ENCODE data around the gene YIF1A. TPM values are rescaled to one million over a fixed set of nuclear protein-coding genes. Genes with fewer than 3 reads are reported as not detected.

The YIF1A gene
- total RNA-seq, 3 donors from 2014 or later: 56.8 to 61.4 (median 57.7) TPM

DNA sequence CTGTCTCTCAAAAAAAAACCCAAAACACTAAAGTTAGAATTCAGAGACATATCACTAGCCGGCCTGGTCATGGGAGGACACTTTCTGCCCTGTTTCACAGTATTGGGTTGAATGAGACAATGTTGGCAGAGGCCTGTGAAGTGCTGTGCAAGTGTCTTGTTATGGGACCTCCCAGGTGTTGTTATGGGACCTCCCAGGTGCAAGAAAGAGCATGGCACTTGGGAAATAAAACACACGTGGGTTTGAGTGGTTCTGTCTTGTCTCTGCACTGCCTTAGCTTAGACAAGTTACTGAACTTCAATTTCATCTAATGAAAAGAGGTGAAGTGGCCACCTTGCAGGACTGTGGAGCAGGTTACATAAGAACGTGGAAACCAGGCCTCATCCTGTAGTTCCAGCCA is 49.4 kb downstream of the YIF1A start:
- Histone ChIP-seq H3K27me3 (no peaks in the 10 kb centered on the region), H3K27ac (no peak overlapping the region), H3K9me3 (no peaks in the 10 kb centered on the region), H3K4me1 (no peaks in the 10 kb centered on the region), H3K36me3 (no peaks in the 10 kb centered on the region), H3K4me3 (no peak overlapping the region)
- no peak for DNase-seq (ENCODE audit: low spot score in 2 of 2)
- TF ChIP-seq, protein P1, sequence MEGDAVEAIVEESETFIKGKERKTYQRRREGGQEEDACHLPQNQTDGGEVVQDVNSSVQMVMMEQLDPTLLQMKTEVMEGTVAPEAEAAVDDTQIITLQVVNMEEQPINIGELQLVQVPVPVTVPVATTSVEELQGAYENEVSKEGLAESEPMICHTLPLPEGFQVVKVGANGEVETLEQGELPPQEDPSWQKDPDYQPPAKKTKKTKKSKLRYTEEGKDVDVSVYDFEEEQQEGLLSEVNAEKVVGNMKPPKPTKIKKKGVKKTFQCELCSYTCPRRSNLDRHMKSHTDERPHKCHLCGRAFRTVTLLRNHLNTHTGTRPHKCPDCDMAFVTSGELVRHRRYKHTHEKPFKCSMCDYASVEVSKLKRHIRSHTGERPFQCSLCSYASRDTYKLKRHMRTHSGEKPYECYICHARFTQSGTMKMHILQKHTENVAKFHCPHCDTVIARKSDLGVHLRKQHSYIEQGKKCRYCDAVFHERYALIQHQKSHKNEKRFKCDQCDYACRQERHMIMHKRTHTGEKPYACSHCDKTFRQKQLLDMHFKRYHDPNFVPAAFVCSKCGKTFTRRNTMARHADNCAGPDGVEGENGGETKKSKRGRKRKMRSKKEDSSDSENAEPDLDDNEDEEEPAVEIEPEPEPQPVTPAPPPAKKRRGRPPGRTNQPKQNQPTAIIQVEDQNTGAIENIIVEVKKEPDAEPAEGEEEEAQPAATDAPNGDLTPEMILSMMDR (IDR thresholded peaks at IDR 0.05): no peak
- TF ChIP-seq POLR2AphosphoS5 (IDR thresholded peaks at IDR 0.05) (no peak), POLR2A (IDR thresholded peaks at IDR 0.05) (no peak)
- intact Hi-C loops (cut with DNase I; ENCODE audit: low total_unique reads): no loop called here

DNA sequence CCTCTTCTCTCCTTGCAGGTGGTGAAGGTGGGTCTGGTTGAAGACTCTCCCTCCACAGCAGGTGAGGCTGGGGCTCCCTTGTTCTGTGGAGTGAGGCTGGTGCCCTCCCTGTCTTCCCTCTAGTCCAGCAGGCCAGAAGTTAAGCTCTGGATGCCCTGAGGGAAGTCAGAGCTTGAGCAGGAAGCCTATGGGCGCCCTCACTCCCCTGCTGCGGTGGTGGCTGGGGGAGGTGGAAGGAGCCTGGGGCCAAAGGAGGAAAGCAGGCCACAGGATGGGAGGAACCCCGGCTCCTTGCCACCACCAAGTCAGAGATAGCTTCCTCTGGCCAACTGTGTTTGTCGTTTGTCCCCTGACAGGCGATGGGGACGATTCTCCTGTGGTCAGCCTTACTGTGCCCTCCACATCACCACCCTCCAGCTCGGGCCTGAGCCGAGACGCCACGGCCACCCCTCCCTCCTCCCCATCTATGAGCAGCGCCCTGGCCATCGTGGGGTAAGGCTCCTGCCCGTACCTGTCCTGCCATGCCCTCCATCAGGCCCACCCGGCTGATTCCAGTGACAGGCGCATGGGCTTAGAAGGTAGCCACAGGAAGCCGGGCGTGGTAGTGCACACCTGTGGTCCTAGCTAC is 50.0 kb downstream of the YIF1A start:
- H3K27me3 ChIP-seq: no peaks in the 10 kb centered on the region
- no peaks in the 10 kb centered on the region for H3K4me1 ChIP-seq
- no peaks in the 10 kb centered on the region for H3K36me3 ChIP-seq
- no peak overlapping the region for H3K4me3 ChIP-seq
- no peak for DNase-seq (ENCODE audit: low spot score in 2 of 2)
- no peaks in the 10 kb centered on the region for H3K9me3 ChIP-seq
- no peak overlapping the region for H3K27ac ChIP-seq
- no peak for TF ChIP-seq POLR2AphosphoS5 (IDR thresholded peaks at IDR 0.05)
- no peak for TF ChIP-seq POLR2A (IDR thresholded peaks at IDR 0.05)
- intact Hi-C loops (cut with DNase I; ENCODE audit: low total_unique reads): no loop called here

DNA sequence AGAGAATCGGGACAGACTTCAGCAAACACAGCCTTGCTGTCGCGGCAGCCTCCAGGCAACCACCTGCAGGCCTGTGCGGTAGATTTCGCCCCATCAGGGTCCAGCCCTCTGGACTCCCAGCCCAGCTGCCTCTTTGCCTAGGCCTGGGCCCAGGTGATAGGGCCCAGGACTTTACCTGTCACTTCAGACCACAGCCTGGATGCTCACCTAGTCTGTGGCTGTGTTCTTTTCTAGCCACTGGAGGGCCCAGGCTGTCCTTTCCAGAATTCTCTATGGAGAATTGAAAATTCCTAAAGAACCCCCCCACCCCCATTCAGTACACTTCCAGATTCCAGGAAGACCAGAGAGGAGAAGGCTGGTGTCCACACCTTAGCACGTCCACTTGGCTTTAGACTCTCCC is 51.1 kb downstream of the YIF1A start:
- no peak overlapping the region for H3K27ac ChIP-seq
- H3K9me3 ChIP-seq: no peaks in the 10 kb centered on the region
- no peaks in the 10 kb centered on the region for H3K4me1 ChIP-seq
- H3K27me3 ChIP-seq: no peaks in the 10 kb centered on the region
- no peak overlapping the region for H3K4me3 ChIP-seq
- no peak for DNase-seq (ENCODE audit: low spot score in 2 of 2)
- intact Hi-C loops (cut with DNase I; ENCODE audit: low total_unique reads): no loop called here
- no peaks in the 10 kb centered on the region for H3K36me3 ChIP-seq
- TF ChIP-seq, protein P1 (IDR thresholded peaks at IDR 0.05): no peak
- TF ChIP-seq POLR2AphosphoS5 (IDR thresholded peaks at IDR 0.05): no peak
- TF ChIP-seq POLR2A (IDR thresholded peaks at IDR 0.05): no peak

DNA sequence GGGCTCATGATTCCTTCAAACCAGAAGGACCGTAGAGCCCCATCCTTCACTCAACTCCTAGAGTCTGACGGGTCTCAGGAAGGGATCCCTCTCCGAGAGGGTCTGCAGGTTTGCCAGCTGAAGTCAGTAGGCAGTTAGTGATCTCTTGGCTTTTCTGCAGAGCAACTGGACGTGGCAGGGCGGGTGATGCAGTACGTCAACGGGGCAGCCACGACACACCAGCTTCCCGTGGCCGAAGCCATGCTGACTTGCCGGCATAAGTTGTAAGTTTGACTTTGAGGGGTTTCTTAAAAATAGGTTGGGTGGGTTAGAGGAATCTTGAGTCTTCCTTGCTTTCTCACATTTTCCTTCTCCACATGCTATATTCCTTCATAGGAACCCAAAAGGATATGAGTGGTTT is 53.8 kb downstream of the YIF1A start:
- DNase-seq (ENCODE audit: low spot score in 2 of 2): no peak
- no peaks in the 10 kb centered on the region for H3K27me3 ChIP-seq
- TF ChIP-seq POLR2A (IDR thresholded peaks at IDR 0.05): no peak
- no peak for TF ChIP-seq POLR2AphosphoS5 (IDR thresholded peaks at IDR 0.05)
- TF ChIP-seq, protein P1 (IDR thresholded peaks at IDR 0.05): no peak

More for the DNA sequence above, 53.8 kb downstream of the YIF1A start:
- Histone ChIP-seq H3K4me1 (no peaks in the 10 kb centered on the region), H3K27ac (no peak overlapping the region), H3K36me3 (no peaks in the 10 kb centered on the region), H3K4me3 (no peak overlapping the region), H3K9me3 (no peaks in the 10 kb centered on the region)
- intact Hi-C loops (cut with DNase I; ENCODE audit: low total_unique reads): no loop called here

Other genes starting within 250 kb of the YIF1A start
- under 1 TPM in 1 of 3 donors, not detected in 2; 0.29 TPM for gene GAL3ST3, start 240.0 kb downstream of the YIF1A start, total RNA-seq
- gene SF3B2, start 236.8 kb downstream of the YIF1A start, total RNA-seq: 100 to 1,000 TPM; 144 to 163 (median 154) TPM
- 10 to 100 TPM; 37.9 to 40.6 (median 38.6) TPM for gene PACS1, start 218.9 kb downstream of the YIF1A start, total RNA-seq
- 10 to 100 TPM; 13.2 to 15.4 (median 14.1) TPM for gene KLC2, start 31.4 kb downstream of the YIF1A start, total RNA-seq
- 10 to 100 TPM; 87.2 to 99.4 (median 98.2) TPM for gene RAB1B, start 20.5 kb downstream of the YIF1A start, total RNA-seq
- under 1 TPM in 1 of 3 donors, not detected in 2; 0.48 TPM for gene CNIH2, start 11.0 kb downstream of the YIF1A start, total RNA-seq
- gene TMEM151A, start 2.8 kb upstream of the YIF1A start, total RNA-seq: 1 to 10 TPM in 1 of 3 donors, under 1 TPM in 2; 0.16 to 1.6 (median 0.33) TPM
- 10 to 100 TPM; 17.3 to 69.1 (median 24.9) TPM for gene CD248, start 27.9 kb upstream of the YIF1A start, total RNA-seq
- gene RIN1, start 47.3 kb upstream of the YIF1A start, total RNA-seq: 1 to 10 TPM; 3.2 to 6.6 (median 5.2) TPM
- 10 to 100 TPM; 52.0 to 61.6 (median 54.3) TPM for gene BRMS1, start 56.0 kb upstream of the YIF1A start, total RNA-seq
- gene B4GAT1, start 58.5 kb upstream of the YIF1A start, total RNA-seq: 10 to 100 TPM; 20.0 to 35.4 (median 30.1) TPM
- gene SLC29A2, start 82.6 kb upstream of the YIF1A start, total RNA-seq: 1 to 10 TPM; 4.9 to 7.5 (median 6.4) TPM
- gene NPAS4, start 131.9 kb upstream of the YIF1A start, total RNA-seq: not detected
- 10 to 100 TPM; 33.1 to 42.3 (median 36.8) TPM for gene MRPL11, start 149.7 kb upstream of the YIF1A start, total RNA-seq
- 10 to 100 TPM; 16.0 to 20.0 (median 18.6) TPM for gene PELI3, start 177.8 kb upstream of the YIF1A start, total RNA-seq
- gene DPP3, start 191.3 kb upstream of the YIF1A start, total RNA-seq: 10 to 100 TPM; 16.5 to 24.3 (median 16.7) TPM
- 10 to 100 TPM; 51.5 to 79.5 (median 63.8) TPM for gene BBS1, start 221.5 kb upstream of the YIF1A start, total RNA-seq